K562 (cell line): ENCODE results near the gene GGNBP2. TPM values are rescaled to one million over a fixed set of nuclear protein-coding genes. Genes with fewer than 3 reads are reported as not detected.

Experiments
- CTCFL ChIP-seq: IDR thresholded peaks from 2 replicates; pipeline ENCODE4 v1.6.1; 2011; ENCODE audit warnings: borderline replicate concordance, low read depth, mild to moderate bottlenecking, moderate library complexity, low read length; ENCODE audit not compliant: insufficient read depth, poor library complexity, severe bottlenecking
- GATAD2B ChIP-seq: fragments of 450-650 bp; IDR thresholded peaks from 2 replicates; pipeline ENCODE4 v1.6.1; 2017; ENCODE audit warnings: mild to moderate bottlenecking, borderline replicate concordance
- HLTF ChIP-seq: fragments of 450-650 bp; IDR thresholded peaks from 2 replicates; pipeline ENCODE4 v1.6.1; 2016
- MCM3 ChIP-seq: fragments of 450-650 bp; IDR thresholded peaks from 2 replicates; pipeline ENCODE4 v1.6.1; 2016
- NFE2L1 ChIP-seq: fragments of 450-650 bp; IDR thresholded peaks from 2 replicates; pipeline ENCODE4 v1.6.1; 2016; ENCODE audit warnings: missing genetic modification characterization, low read depth, mild to moderate bottlenecking, missing compliant biosample characterization, moderate library complexity, borderline replicate concordance
- NRF1 ChIP-seq, 2 experiments: fragments of 450-650 bp; IDR thresholded peaks in 1 of 2; conservative IDR thresholded peaks in 1 of 2; 2 replicates each; pipeline ENCODE4 v1.6.1; 2014; ENCODE audit warnings: mild to moderate bottlenecking in 2 of 2
- SUPT5H ChIP-seq: fragments of 450-650 bp; IDR thresholded peaks from 2 replicates; pipeline ENCODE4 v1.6.1; 2016
- ZEB2 ChIP-seq: fragments of 450-650 bp; IDR thresholded peaks from 2 replicates; pipeline ENCODE4 v1.6.1; 2016
- ZNF639 ChIP-seq, 2 experiments: fragments of 200-800 bp in 1 of 2; sonication (Bioruptor generic) in 1 of 2; sonication (generic) in 1 of 2; formaldehyde crosslinking in 1 of 2; IDR thresholded peaks in 1 of 2; conservative IDR thresholded peaks in 1 of 2; 2 replicates each; pipeline versions ENCODE4 v1.5.0 to v1.6.1; 2016 to 2020; ENCODE audit warnings: missing compliant biosample characterization in 1 of 2, missing genetic modification characterization in 1 of 2, missing genetic modification reagents in 1 of 2
- ZNF764 ChIP-seq: fragments of 250-450 bp; sonication (Bioruptor Pico); IDR thresholded peaks from 2 replicates; pipeline ENCODE4 v1.4.0; 2020; ENCODE audit warnings: low read depth, mild to moderate bottlenecking, moderate library complexity
- polyA plus RNA-seq, 8 experiments: library from polyadenylated mRNA; depleted of rRNA in 4 of 8; stranded (reverse) in 5 of 8; unstranded in 3 of 8; fragments of >200 nt; fragmentation: Nextera tagmentation in 2 of 8; fragmentation: Illumina TruSeq in 1 of 8; extraction: Ambion mirVana in 2 of 8; extraction: Trizol in 1 of 8; gene quantifications; 2 replicates each; pipeline versions ENCODE4 v1.2.1 to v1.2.3, GENCODE V29; 2011 to 2014; ENCODE audit warnings: inconsistent platforms in 1 of 8, missing spikeins in 1 of 8
- total RNA-seq, 7 experiments: library from RNA; depleted of rRNA in 6 of 7; stranded (reverse); fragments of >200 nt in 6 of 7; fragmentation: Illumina TruSeq in 2 of 7; extraction: Trizol in 2 of 7; gene quantifications; 2 replicates each; pipeline versions ENCODE4 v1.2.1 to v1.2.3, GENCODE V29; 2011 to 2021; ENCODE audit warnings: low replicate concordance in 1 of 7
- TF ChIP-seq, protein P1 (sequence below): fragments of 200-600 bp; sonication (generic); IDR thresholded peaks from one replicate; pipeline ENCODE4 v1.6.1; 2012; ENCODE audit warnings: mild to moderate bottlenecking, low read depth, low read length, inconsistent platforms

Gene GGNBP2
- total and polyA plus RNA-seq, 9 of the 15 experiments (the other 6 are each of a cell fraction or from before 2014, with no cell fraction given) = 35.7 to 96.6 (median 64.1) TPM

DNA sequence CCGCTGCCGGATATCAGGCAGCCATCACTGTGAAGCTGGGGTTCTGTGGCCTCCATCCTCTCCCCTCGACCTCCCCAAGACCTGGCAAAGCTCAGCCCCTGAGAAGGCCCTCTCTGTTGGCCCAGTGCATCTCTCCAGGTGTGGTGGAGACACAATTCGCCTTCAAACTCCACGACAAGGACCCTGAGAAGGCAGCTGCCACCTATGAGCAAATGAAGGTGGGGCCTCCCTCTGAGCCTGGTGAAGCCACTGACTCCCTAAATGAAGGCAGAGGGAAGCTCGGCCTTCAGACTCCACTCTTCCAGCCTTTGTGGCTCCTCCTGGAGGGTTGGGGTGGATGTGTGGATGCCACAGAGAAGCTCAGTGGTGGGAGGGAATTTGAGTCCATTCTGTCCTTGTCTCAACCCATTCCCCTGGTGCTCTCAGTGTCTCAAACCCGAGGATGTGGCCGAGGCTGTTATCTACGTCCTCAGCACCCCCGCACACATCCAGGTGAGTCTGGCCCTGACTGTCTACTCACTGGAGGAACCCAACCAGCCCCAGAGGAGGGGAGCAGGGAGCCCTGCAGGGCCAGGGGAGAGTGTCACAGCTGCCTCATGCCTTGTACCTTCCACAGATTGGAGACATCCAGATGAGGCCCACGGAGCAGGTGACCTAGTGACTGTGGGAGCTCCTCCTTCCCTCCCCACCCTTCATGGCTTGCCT lies 55.0 kb downstream of the GGNBP2 start (continued):
- TF ChIP-seq CTCFL = peak; percentile 22
- peak; percentile 50; the same call in 1 of the 2 replicates for TF ChIP-seq ZEB2
- TF ChIP-seq, protein P1, sequence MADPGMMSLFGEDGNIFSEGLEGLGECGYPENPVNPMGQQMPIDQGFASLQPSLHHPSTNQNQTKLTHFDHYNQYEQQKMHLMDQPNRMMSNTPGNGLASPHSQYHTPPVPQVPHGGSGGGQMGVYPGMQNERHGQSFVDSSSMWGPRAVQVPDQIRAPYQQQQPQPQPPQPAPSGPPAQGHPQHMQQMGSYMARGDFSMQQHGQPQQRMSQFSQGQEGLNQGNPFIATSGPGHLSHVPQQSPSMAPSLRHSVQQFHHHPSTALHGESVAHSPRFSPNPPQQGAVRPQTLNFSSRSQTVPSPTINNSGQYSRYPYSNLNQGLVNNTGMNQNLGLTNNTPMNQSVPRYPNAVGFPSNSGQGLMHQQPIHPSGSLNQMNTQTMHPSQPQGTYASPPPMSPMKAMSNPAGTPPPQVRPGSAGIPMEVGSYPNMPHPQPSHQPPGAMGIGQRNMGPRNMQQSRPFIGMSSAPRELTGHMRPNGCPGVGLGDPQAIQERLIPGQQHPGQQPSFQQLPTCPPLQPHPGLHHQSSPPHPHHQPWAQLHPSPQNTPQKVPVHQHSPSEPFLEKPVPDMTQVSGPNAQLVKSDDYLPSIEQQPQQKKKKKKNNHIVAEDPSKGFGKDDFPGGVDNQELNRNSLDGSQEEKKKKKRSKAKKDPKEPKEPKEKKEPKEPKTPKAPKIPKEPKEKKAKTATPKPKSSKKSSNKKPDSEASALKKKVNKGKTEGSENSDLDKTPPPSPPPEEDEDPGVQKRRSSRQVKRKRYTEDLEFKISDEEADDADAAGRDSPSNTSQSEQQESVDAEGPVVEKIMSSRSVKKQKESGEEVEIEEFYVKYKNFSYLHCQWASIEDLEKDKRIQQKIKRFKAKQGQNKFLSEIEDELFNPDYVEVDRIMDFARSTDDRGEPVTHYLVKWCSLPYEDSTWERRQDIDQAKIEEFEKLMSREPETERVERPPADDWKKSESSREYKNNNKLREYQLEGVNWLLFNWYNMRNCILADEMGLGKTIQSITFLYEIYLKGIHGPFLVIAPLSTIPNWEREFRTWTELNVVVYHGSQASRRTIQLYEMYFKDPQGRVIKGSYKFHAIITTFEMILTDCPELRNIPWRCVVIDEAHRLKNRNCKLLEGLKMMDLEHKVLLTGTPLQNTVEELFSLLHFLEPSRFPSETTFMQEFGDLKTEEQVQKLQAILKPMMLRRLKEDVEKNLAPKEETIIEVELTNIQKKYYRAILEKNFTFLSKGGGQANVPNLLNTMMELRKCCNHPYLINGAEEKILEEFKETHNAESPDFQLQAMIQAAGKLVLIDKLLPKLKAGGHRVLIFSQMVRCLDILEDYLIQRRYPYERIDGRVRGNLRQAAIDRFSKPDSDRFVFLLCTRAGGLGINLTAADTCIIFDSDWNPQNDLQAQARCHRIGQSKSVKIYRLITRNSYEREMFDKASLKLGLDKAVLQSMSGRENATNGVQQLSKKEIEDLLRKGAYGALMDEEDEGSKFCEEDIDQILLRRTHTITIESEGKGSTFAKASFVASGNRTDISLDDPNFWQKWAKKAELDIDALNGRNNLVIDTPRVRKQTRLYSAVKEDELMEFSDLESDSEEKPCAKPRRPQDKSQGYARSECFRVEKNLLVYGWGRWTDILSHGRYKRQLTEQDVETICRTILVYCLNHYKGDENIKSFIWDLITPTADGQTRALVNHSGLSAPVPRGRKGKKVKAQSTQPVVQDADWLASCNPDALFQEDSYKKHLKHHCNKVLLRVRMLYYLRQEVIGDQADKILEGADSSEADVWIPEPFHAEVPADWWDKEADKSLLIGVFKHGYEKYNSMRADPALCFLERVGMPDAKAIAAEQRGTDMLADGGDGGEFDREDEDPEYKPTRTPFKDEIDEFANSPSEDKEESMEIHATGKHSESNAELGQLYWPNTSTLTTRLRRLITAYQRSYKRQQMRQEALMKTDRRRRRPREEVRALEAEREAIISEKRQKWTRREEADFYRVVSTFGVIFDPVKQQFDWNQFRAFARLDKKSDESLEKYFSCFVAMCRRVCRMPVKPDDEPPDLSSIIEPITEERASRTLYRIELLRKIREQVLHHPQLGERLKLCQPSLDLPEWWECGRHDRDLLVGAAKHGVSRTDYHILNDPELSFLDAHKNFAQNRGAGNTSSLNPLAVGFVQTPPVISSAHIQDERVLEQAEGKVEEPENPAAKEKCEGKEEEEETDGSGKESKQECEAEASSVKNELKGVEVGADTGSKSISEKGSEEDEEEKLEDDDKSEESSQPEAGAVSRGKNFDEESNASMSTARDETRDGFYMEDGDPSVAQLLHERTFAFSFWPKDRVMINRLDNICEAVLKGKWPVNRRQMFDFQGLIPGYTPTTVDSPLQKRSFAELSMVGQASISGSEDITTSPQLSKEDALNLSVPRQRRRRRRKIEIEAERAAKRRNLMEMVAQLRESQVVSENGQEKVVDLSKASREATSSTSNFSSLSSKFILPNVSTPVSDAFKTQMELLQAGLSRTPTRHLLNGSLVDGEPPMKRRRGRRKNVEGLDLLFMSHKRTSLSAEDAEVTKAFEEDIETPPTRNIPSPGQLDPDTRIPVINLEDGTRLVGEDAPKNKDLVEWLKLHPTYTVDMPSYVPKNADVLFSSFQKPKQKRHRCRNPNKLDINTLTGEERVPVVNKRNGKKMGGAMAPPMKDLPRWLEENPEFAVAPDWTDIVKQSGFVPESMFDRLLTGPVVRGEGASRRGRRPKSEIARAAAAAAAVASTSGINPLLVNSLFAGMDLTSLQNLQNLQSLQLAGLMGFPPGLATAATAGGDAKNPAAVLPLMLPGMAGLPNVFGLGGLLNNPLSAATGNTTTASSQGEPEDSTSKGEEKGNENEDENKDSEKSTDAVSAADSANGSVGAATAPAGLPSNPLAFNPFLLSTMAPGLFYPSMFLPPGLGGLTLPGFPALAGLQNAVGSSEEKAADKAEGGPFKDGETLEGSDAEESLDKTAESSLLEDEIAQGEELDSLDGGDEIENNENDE = no peak
- TF ChIP-seq GATAD2B = no peak
- TF ChIP-seq NRF1 (conservative IDR thresholded peaks at IDR 0.05 in 1 of 2, IDR thresholded peaks at IDR 0.05 in 1 of 2) = no peak
- TF ChIP-seq MCM3 = no peak
- 0 out of 2 replicates have a peak, but pooled peaks have one; percentile 15 for TF ChIP-seq SUPT5H
- no peak for TF ChIP-seq ZNF764
- TF ChIP-seq NFE2L1 (tag) = no peak
- peak in 1 of 2 experiments; percentile 3; a peak in 1 of 4 replicates for TF ChIP-seq ZNF639 (CRISPR knock-in tag; conservative IDR thresholded peaks at IDR 0.05 in 1 of 2, IDR thresholded peaks at IDR 0.05 in 1 of 2)
- no peak for TF ChIP-seq HLTF
